Kidney (tissue), 14 donors: Measurements from ENCODE around the gene MAP3K5. TPM values are rescaled to one million over a fixed set of nuclear protein-coding genes. Genes with fewer than 3 reads are reported as not detected.

Source experiments
- DNase-seq, 5 donors: peaks; one replicate each; pipeline ENCODE4 v3.0.0-alpha.2; 2013 to 2020
- FAIRE-seq: peaks from 2 replicates; lab custom pipeline; 2012; peaks lifted over from hg19 to GRCh38; lab: Jason Lieb, UNC
- H3K27ac ChIP-seq, 2 donors: one replicate each; pipeline ENCODE4 v1.7.0; 2013; ENCODE audit warnings: low read depth in 2 of 2, low read length in 2 of 2, inconsistent platforms in 1 of 2
- H3K27me3 ChIP-seq: one replicate; pipeline ENCODE4 v1.7.1; 2013; ENCODE audit warnings: low read length, inconsistent platforms; ENCODE audit not compliant: control insufficient read depth, insufficient read depth
- H3K36me3 ChIP-seq, 3 donors: one replicate each; pipeline versions ENCODE4 v1.7.0 to v1.7.1; 2013; ENCODE audit warnings: low read length in 3 of 3, control low read depth in 1 of 3, inconsistent platforms in 1 of 3; ENCODE audit not compliant: insufficient read depth in 3 of 3, control insufficient read depth in 2 of 3
- H3K4me1 ChIP-seq, 3 donors: one replicate each; pipeline versions ENCODE4 v1.7.0 to v1.7.1; 2013; ENCODE audit warnings: low read length in 3 of 3, inconsistent platforms in 1 of 3, low read depth in 1 of 3; ENCODE audit not compliant: control insufficient read depth in 2 of 3, insufficient read depth in 2 of 3
- H3K4me3 ChIP-seq, 3 donors: one replicate each; pipeline versions ENCODE4 v1.7.0 to v1.8.1; 2013; ENCODE audit warnings: low read length in 3 of 3, control low read depth in 1 of 3, inconsistent platforms in 1 of 3
- H3K9ac ChIP-seq, 3 donors: one replicate each; pipeline versions ENCODE4 v1.7.0 to v1.7.1; 2013; ENCODE audit warnings: low read length in 3 of 3, control low read depth in 1 of 3, inconsistent platforms in 1 of 3
- H3K9me3 ChIP-seq, 3 donors: one replicate each; pipeline versions ENCODE4 v1.7.0 to v1.7.1; 2013; ENCODE audit warnings: low read length in 3 of 3, control low read depth in 1 of 3, inconsistent platforms in 1 of 3; ENCODE audit not compliant: control insufficient read depth in 2 of 3, insufficient read depth in 1 of 3
- intact Hi-C: fragments of 100-400 bp; cut with DNase I; formaldehyde crosslinking; loops from one replicate; pipeline ENCODE4 v1.11.1; 2022
- polyA plus RNA-seq: library from polyadenylated mRNA; stranded (reverse); fragments of 350-450 nt; fragmentation: Illumina TruSeq; extraction: RNeasy Lipid Tissue Mini Kit (QIAGEN cat#74804); gene quantifications from one replicate; pipeline ENCODE4 v1.2.3, GENCODE V29; 2014; ENCODE audit warnings: low read depth, low replicate concordance; ENCODE audit not compliant: insufficient read depth
- total RNA-seq: library from RNA; stranded (reverse); fragmentation: NEBNext Ultra II Directional; extraction: Animal tissue kit (Norgen Biotek cat#: 25700); gene quantifications from one replicate; pipeline ENCODE4 v1.2.1, GENCODE V29; 2021
- TF ChIP-seq, protein P1 (sequence below): IDR thresholded peaks from 3 replicates; pipeline ENCODE4 v1.5.1; 2012; ENCODE audit warnings: mild to moderate bottlenecking, moderate library complexity, borderline replicate concordance; ENCODE audit not compliant: insufficient read depth; ENCODE audit errors: extremely low read depth
- donor health status: control.
- donor health status: control.
- donor health status: control.
- donor health status: control.
- donor health status: control.
- donor health status: DM: yes; HTN: yes; CAD: no.
- donor health status: Normal renal cell carcinoma (clear cell type).

Gene MAP3K5
- total and polyA plus RNA-seq, 2 donors from 2014 or later, result 5.9 to 32.9 TPM

DNA sequence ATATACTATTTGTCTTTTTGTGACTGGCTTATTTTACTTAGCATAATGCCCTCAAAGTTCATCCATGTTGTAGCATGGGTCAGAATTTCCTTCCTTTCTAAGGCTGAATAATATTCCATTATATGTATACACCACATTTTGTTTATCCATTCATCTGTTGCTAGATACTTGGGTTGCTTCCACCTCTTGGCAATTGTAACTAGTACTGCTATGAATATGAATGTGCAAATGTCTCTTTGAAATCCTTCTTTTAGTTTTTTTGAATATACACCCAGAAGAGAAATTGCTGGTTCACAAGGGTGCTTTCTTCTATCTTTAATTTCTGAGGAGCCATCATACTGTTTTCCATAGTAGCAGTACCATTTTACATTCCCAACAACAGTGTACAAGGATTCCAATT, 220.8 kb downstream of the MAP3K5 start:
- Histone ChIP-seq H3K27ac (no peak overlapping the region), H3K27me3 (no peaks in the 10 kb centered on the region), H3K9me3 (peaks cover 0 to 8% (median 0%) of the 10 kb centered on the region in 3 donors), H3K36me3 (peaks cover 0 to 10% (median 5%) of the 10 kb centered on the region in 3 donors), H3K9ac (no peak overlapping the region), H3K4me1 (no peaks in the 10 kb centered on the region), H3K4me3 (no peak overlapping the region)
- FAIRE-seq, result no peak
- TF ChIP-seq, protein P1, sequence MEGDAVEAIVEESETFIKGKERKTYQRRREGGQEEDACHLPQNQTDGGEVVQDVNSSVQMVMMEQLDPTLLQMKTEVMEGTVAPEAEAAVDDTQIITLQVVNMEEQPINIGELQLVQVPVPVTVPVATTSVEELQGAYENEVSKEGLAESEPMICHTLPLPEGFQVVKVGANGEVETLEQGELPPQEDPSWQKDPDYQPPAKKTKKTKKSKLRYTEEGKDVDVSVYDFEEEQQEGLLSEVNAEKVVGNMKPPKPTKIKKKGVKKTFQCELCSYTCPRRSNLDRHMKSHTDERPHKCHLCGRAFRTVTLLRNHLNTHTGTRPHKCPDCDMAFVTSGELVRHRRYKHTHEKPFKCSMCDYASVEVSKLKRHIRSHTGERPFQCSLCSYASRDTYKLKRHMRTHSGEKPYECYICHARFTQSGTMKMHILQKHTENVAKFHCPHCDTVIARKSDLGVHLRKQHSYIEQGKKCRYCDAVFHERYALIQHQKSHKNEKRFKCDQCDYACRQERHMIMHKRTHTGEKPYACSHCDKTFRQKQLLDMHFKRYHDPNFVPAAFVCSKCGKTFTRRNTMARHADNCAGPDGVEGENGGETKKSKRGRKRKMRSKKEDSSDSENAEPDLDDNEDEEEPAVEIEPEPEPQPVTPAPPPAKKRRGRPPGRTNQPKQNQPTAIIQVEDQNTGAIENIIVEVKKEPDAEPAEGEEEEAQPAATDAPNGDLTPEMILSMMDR, result no peak
- no peak for DNase-seq
- intact Hi-C loops, result no loop called here

DNA sequence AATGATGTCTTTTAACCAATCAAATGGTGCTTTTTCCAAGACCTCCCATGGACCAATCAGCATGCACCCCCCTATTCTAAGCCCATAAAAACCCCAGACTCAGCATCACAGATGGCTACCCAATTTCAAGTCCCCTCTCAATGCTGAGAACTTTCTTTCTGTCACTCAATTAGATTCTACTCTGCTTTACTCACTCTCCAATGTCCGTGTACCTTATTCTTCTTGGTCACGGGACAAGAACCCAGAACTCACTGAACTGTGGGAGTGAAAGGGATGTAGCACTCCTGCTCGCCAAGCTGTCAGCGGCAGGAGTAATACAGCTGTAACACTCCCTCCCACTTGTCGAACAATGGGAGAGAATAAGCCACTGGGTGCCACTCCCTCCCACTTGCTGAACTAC, 221.2 kb downstream of the MAP3K5 start:
- Histone ChIP-seq H3K36me3 (peaks cover 0 to 13% (median 5%) of the 10 kb centered on the region in 3 donors), H3K4me3 (no peak overlapping the region), H3K9me3 (peaks cover 0 to 8% (median 0%) of the 10 kb centered on the region in 3 donors), H3K27me3 (no peaks in the 10 kb centered on the region), H3K9ac (no peak overlapping the region), H3K27ac (no peak overlapping the region), H3K4me1 (no peaks in the 10 kb centered on the region)
- no peak for DNase-seq
- TF ChIP-seq, protein P1, result no peak
- FAIRE-seq, result no peak
- intact Hi-C loops, result no loop called here

DNA sequence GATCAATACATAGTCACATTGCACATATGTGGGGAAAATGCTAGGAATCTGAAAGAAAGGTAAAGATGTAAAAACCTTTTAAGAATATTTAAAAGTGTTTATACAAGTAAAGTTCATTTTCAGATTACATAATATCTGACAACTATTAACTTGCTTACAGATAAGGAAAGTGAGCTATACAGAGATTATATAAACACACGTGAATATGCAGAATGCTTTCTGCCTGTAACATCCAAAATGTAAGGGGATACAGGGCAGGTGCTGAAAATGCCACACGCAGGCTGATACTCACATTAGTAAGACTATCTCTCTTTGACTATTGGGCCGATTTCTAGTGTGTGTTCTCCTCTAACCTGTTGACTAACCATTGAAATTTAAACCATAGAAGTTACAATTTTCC, 224.1 kb downstream of the MAP3K5 start:
- Histone ChIP-seq H3K27me3 (no peaks in the 10 kb centered on the region), H3K4me3 (no peak overlapping the region), H3K4me1 (no peaks in the 10 kb centered on the region), H3K36me3 (peaks cover 0 to 5% (median 0%) of the 10 kb centered on the region in 3 donors), H3K9me3 (peaks cover 0 to 8% (median 0%) of the 10 kb centered on the region in 3 donors), H3K27ac (no peak overlapping the region), H3K9ac (no peak overlapping the region)
- intact Hi-C loops, result no loop called here
- FAIRE-seq (no peak), DNase-seq (no peak)
- TF ChIP-seq, protein P1, result no peak

DNA sequence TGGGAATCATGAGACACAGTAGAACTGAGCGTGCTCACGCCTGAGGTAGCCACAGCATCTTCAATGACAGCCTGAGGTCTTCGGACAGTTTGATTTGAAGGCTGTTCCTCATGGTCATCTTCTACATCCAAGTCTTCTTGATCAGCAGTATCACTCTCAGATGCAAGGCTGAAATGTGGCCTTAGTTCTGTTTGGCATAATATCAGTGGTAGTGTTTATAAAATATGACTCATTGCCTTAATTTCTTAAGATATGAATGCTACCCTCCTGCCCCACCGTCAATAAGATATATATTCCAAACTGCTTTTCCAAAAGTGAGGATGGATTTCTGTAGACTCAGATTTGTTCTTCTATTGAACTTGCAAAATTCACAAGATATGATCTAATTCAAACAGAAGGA, 224.6 kb downstream of the MAP3K5 start:
- no peak for DNase-seq
- Histone ChIP-seq H3K4me1 (no peaks in the 10 kb centered on the region), H3K27me3 (no peaks in the 10 kb centered on the region), H3K27ac (no peak overlapping the region), H3K9ac (no peak overlapping the region), H3K36me3 (peaks cover 0 to 5% (median 0%) of the 10 kb centered on the region in 3 donors), H3K9me3 (peaks cover 0 to 8% (median 0%) of the 10 kb centered on the region in 3 donors), H3K4me3 (no peak overlapping the region)
- no peak for FAIRE-seq
- TF ChIP-seq, protein P1, result no peak
- intact Hi-C loops, result no loop called here
